GM10248 (cell line): ENCODE measurements around the gene NUB1.

Source experiments
- CTCF ChIA-PET: fragments of 300-600 bp; sonication (Branson Sonifier 250); formaldehyde crosslinking; extraction: SDS; loops from one replicate; lab custom pipeline; 2021; ENCODE audit warnings: antibody characterized with exemption; lab: Yijun Ruan, JAX
- POLR2A ChIA-PET: fragments of 350-650 bp; sonication (Branson Sonifier 250); formaldehyde crosslinking; extraction: SDS; loops from one replicate; lab custom pipeline; 2020; ENCODE audit warnings: antibody characterized with exemption; lab: Yijun Ruan, JAX
- DNase-seq: peaks from one replicate; pipeline ENCODE4 v3.0.0; 2012; ENCODE audit errors: extremely low spot score
- TF ChIP-seq, protein P1 (sequence below): IDR thresholded peaks from 2 replicates; pipeline ENCODE4 v1.5.1; 2012; ENCODE audit warnings: mild to moderate bottlenecking, low read depth; ENCODE audit errors: extremely low read depth, missing control alignments, control extremely low read depth

Gene NUB1

DNA sequence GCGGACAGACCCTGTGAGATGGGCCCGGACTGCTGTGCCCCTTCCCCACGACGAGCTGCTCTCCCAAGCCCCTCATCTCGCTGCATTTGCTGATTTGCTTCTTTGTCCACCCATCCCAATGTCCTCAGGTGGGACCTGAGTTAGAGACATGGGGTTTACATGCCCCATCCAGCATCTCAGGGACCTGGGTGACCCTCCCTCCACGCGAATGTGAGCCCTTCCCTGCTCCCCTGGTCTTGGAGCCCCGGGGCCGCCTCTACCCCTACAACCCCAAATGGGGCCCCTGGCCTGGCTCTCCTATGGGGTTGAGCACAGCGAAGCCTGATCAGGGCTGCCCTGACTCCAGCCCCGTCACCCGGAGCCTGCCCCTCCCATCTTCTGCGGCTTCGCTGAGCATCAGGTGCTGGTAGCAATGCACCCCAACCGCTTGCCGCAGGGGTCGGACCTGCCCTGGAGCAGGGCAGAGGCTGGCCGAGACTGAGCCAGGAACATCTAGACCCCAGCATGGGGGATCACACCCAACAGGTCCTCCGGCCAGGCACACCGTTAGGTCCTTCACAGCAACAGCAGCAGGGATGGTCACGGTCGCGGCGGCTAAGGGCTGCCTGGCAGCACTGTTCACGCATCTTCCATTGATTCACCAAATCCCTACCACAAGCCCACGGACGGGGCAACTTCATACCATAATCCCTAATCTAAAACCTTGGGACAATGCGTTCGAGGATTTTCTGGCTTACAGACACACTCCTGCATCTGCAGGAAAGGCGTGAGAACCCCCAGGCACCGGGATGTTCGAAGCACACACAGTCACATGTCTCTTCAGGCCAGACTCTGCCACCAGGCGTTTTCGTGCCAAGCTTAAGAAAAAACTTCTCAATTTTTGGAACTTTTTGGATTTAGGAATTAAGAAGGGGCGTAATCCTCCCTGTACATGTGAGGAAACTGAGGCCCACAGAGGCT, 52.7 kb downstream of the NUB1 start:
- CTCF ChIA-PET = interaction anchor here (1.0 to 1.2 kb wide), 2 partner anchors 54 to 238 kb away, joined by 3 read pairs; no protein-coding TSS in a partner anchor
- TF ChIP-seq, protein P1, sequence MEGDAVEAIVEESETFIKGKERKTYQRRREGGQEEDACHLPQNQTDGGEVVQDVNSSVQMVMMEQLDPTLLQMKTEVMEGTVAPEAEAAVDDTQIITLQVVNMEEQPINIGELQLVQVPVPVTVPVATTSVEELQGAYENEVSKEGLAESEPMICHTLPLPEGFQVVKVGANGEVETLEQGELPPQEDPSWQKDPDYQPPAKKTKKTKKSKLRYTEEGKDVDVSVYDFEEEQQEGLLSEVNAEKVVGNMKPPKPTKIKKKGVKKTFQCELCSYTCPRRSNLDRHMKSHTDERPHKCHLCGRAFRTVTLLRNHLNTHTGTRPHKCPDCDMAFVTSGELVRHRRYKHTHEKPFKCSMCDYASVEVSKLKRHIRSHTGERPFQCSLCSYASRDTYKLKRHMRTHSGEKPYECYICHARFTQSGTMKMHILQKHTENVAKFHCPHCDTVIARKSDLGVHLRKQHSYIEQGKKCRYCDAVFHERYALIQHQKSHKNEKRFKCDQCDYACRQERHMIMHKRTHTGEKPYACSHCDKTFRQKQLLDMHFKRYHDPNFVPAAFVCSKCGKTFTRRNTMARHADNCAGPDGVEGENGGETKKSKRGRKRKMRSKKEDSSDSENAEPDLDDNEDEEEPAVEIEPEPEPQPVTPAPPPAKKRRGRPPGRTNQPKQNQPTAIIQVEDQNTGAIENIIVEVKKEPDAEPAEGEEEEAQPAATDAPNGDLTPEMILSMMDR = no peak
- DNase-seq = no peak
- POLR2A ChIA-PET = no interaction called here

DNA sequence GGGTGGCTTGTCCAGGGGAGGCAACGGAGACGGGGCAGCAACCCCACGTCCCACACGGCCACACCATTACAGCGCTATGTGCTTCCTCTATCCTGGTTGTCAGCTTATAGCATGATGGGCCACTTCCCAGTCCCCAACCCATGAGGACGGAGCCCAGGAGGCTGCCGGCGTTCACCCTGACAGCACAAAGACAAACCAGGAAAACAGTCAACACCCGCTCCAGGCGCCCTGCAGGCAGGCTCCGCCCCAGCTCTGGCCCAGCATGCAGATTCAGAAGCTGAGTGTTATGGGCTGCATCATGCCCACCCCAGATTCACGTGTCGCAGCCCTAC, 53.4 kb downstream of the NUB1 start:
- no peak for DNase-seq
- POLR2A ChIA-PET = no interaction called here
- CTCF ChIA-PET = no interaction called here
- TF ChIP-seq, protein P1 = no peak

DNA sequence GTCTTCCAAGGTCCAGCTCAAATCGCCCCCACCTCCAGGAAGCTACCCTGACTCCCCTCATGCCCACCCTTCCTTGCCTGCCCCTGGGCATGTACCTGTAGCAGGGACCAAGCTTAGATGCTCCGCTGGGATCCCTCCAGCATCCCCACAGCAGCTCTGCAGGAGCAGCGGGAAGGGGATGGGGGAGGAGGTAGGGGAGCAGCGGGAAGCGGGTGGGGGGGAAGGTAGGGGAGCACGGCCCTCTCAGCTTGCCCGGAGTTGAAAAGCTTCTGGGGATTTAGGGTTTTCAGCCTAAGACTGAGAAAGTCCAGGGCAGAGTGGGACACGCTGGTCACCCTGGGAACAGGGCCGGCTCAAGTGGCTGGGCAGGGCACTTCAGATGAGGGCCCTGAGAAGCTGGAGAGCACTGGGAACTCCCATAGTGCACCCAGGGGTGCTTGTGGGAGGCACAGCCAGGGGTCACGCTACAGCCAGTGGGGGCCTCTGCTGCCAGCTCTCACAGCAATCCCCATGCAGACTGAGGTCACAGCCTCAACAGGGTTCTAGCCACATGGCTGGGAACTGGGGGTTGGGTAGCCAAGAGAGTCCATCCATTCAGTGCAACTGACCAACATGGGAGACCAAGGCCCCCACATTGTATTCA, 54.8 kb downstream of the NUB1 start:
- CTCF ChIA-PET = interaction anchor here (1.3 kb wide), 1 partner anchor 30 kb away, joined by 3 read pairs; no protein-coding TSS in a partner anchor
- TF ChIP-seq, protein P1 = no peak
- DNase-seq = no peak
- POLR2A ChIA-PET = no interaction called here

DNA sequence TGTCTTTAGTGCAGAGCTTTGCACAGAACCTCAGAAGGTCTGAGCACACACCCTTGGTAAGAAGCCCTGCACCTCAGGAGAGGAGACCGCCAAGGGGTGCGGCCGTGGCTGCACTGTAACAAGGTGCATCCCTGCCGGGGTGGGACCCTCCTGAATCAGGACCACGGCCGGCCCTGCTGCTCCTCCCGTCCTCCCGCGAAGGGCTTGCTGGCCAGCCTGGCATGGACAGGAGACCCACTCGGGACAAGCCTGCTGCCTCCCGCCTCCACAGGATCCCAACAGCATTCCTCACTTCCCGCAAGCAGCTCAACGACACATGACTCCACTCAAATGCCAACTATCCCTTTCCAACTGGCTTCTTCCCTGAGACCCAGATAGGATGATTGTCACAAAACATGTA, 55.4 kb downstream of the NUB1 start:
- DNase-seq = no peak
- TF ChIP-seq, protein P1 = no peak
- POLR2A ChIA-PET = no interaction called here
- CTCF ChIA-PET = interaction anchor here (1.3 kb wide), 1 partner anchor 30 kb away, joined by 3 read pairs; no protein-coding TSS in a partner anchor

DNA sequence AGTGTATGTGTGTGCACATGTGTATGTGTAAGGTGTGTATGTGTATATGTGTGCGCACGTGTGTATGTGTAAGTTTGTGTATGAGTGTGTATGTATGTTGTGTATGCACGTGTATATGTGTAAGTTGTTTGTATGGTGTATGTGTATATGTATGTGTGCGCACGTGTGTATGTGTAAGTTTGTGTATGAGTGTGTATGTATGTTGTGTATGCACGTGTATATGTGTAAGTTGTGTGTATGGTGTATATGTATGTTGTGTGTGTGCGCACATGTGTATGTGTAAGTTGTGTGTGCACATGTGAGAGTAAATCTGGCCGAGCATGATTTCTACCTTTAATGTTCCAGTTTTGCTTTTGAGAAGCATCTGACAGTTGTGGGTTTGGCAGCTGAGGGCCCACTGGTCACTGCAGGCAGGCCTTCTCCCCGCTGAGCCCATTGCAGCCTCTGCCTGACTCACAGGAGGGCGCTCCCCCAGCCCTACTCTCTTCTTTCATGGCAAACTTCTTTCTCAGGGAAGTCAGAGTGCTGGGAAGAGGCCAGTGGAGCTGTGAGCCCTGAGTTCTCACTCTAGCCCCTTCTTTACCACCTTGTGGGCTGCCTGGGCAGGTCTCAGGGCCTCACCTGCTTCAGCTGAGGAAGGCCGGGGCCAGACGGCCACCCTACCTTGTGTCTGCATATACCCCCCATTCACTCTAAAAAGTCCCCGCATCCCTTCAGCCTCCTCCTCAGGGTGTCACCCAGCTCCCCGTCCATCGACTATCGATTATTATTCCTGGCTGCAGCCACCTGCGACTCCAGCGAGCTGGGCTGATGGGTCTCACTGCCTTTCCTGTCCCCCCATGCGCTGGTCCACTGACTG, 57.1 kb downstream of the NUB1 start:
- TF ChIP-seq, protein P1 = no peak
- DNase-seq = no peak
- POLR2A ChIA-PET = interaction anchor here (0.5 kb wide), 1 partner anchor 119 kb away, joined by 7 read pairs; no protein-coding TSS in a partner anchor
- CTCF ChIA-PET = interaction anchor here (0.7 to 0.9 kb wide), 2 partner anchors 49 to 1561 kb away, joined by 3 read pairs; partner anchors contain the start of gene ZNF862

DNA sequence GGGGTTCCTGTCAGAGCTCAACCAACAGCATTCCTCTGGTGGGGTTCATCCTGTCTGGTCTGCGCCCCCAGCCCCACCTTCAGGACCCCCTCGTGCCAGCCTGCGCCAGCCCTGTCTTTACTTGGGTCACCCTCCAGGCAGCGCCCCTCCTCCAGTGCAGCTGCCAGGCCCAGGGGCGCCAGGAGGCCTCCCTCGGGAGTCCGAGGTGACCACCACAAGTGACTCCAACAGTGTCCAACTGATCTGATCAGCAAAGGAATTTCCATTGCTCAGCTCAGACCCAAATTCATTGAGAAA, 57.6 kb downstream of the NUB1 start:
- ChIA-PET CTCF (interaction anchor here (0.9 kb wide), 1 partner anchor 49 kb away, joined by 3 read pairs; no protein-coding TSS in a partner anchor), POLR2A (interaction anchor here (0.5 kb wide), 1 partner anchor 118 kb away, joined by 7 read pairs; no protein-coding TSS in a partner anchor)
- TF ChIP-seq, protein P1 = no peak
- no peak for DNase-seq
